GM12891 (cell line): Measurements from ENCODE around the gene NAT10.

Source experiments
- POLR2A ChIP-seq: IDR thresholded peaks from 2 replicates; pipeline ENCODE4 v1.6.1; 2011; ENCODE audit warnings: low read depth, low read length, control low read depth
- POLR2AphosphoS5 ChIP-seq: IDR thresholded peaks from 2 replicates; pipeline ENCODE4 v1.6.1; 2011; ENCODE audit warnings: low read depth, low read length, control low read depth
- TAF1 ChIP-seq: IDR thresholded peaks from 2 replicates; pipeline ENCODE4 v1.6.1; 2011; ENCODE audit warnings: low read depth, low read length, control low read depth

DNA sequence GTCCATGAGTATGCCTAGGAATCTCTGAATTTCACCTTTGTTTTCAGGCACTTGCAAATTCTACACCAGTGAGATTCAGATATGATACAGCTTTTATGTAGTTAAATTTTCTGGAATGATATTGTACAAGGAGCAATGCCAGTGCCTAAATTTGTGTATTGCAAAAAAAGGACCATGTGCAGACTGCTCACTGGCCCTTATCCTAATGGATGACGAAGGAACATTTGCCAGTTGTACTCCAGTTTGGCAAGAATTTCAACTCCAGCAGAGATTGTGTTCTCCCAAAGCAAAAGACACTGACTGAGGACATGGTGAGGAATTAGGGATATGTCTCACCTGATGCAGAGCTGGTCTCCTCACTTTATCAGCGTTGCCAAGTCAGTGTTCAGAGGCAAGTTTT is 8.6 kb downstream of the NAT10 start:
- TF ChIP-seq TAF1 (no peak), POLR2AphosphoS5 (no peak), POLR2A (no peak)
